HG03342 (cell line): ENCODE data around the gene SIN3B.
"Not testable (repeated sequence)": the region's sequence is repeated elsewhere in the genome, so short reads cannot be mapped to it uniquely, and the experiment has no call there.

Source experiments
- ATAC-seq: cut with Tn5 transposase; IDR thresholded peaks from one replicate; pipeline ENCODE4 v1.9.1; 2021; ENCODE audit warnings: mild to moderate bottlenecking, moderate library complexity; ENCODE audit not compliant: unreplicated experiment

SIN3B gene

GRCh38 chr19:16829010-16829821 is at the start of gene SIN3B:
Gene SIN3B, plus strand, starts transcription at chr19:16829398. Its CDS starts 23 bp downstream, at chr19:16829421.
- ATAC-seq: peak; percentile 70

GRCh38 chr19:16779539-16780163 is 49.5 kb upstream of the SIN3B start:
- no peak for ATAC-seq

- no peak for ATAC-seq
Observed at GRCh38 chr19:16782719-16783118, 46.5 kb upstream of the SIN3B start.

- no peak for ATAC-seq
Observed at GRCh38 chr19:16788479-16788878, 40.7 kb upstream of the SIN3B start.

GRCh38 chr19:16789238-16789637 is 40.0 kb upstream of the SIN3B start:
- ATAC-seq: no peak

GRCh38 chr19:16790051-16790450 is 39.1 kb upstream of the SIN3B start:
- no peak for ATAC-seq

GRCh38 chr19:16791942-16792341 is 37.3 kb upstream of the SIN3B start:
- ATAC-seq: no peak

- ATAC-seq: no peak
Observed at GRCh38 chr19:16794456-16795441, 34.4 kb upstream of the SIN3B start.

GRCh38 chr19:16795731-16796130 is 33.5 kb upstream of the SIN3B start:
- ATAC-seq: no peak

- ATAC-seq: no peak
Observed at GRCh38 chr19:16797876-16798275, 31.3 kb upstream of the SIN3B start.

GRCh38 chr19:16798326-16798725 is 30.9 kb upstream of the SIN3B start:
- ATAC-seq: not testable (repeated sequence)

- no peak for ATAC-seq
Observed at GRCh38 chr19:16799740-16800139, 29.5 kb upstream of the SIN3B start.

GRCh38 chr19:16801600-16802013 is 27.6 kb upstream of the SIN3B start:
- no peak for ATAC-seq

- ATAC-seq: no peak
Observed at GRCh38 chr19:16804176-16804575, 25.0 kb upstream of the SIN3B start.

- ATAC-seq: no peak
Observed at GRCh38 chr19:16807549-16808284, 21.5 kb upstream of the SIN3B start.

- no peak for ATAC-seq
Observed at GRCh38 chr19:16814526-16815100, 14.6 kb upstream of the SIN3B start.

- ATAC-seq: no peak
Observed at GRCh38 chr19:16820056-16820455, 9.1 kb upstream of the SIN3B start.

GRCh38 chr19:16821081-16821480 is 8.1 kb upstream of the SIN3B start:
- no peak for ATAC-seq

- no peak for ATAC-seq
Observed at GRCh38 chr19:16822648-16823047, 6.5 kb upstream of the SIN3B start.

GRCh38 chr19:16824658-16825311 is 4.4 kb upstream of the SIN3B start:
- ATAC-seq: no peak
